ENCODE data around the gene CRLF1. TPM values are rescaled to one million over a fixed set of nuclear protein-coding genes. Genes with fewer than 3 reads are reported as not detected.

The CRLF1 gene
- total RNA-seq, 3 donors from 2014 or later (not counting 1 experiment from before 2014, with no cell fraction given), result not detected

GRCh38 chr19:18557411-18558201, 49.0 kb downstream of the CRLF1 start, which contains the start of gene KXD1:
TSS of gene KXD1 (plus strand) at chr19:18557870. CDS start at chr19:18562057, 4,187 bp downstream.
- Mint-ChIP-seq H3K9me3 (no peaks in the 10 kb centered on the region), H3K4me1 (peaks cover 8 to 21% of the 10 kb centered on the region in 2 donors), H3K4me3 (peak within 1 kb of the TSS; percentile 88), H3K27ac (peak within 1 kb of the TSS; percentile 83 to 91), H3K27me3 (ENCODE audit: low read depth in 2 of 2) (no peaks in the 10 kb centered on the region), H3K36me3 (no peaks in the 10 kb centered on the region)
- Histone ChIP-seq H3K36me3 (ENCODE audit: control insufficient read depth, insufficient read depth, low read length) (peaks cover 6% of the 10 kb centered on the region), H3K9me3 (ENCODE audit: control insufficient read depth, insufficient read depth, low read length) (no peaks in the 10 kb centered on the region), H3K4me3 (ENCODE audit: low read length) (peak within 1 kb of the TSS; percentile 94), H3K27me3 (ENCODE audit: control insufficient read depth, insufficient read depth, low read length) (no peaks in the 10 kb centered on the region), H3K4me1 (ENCODE audit: control insufficient read depth, insufficient read depth, low read length) (peaks cover 21% of the 10 kb centered on the region), H3K27ac (ENCODE audit: low read length) (peak within 1 kb of the TSS; percentile 98)
- intact Hi-C loops (cut with micrococcal nuclease), result loop anchor here (1.0 kb wide), 3 partner anchors 14 to 35 kb away; partner anchors contain the start of genes ELL, FKBP8 and UBA52
- DNase-seq (peak; percentile 95 to 100), ATAC-seq (peak; percentile 98 to 100 (median 98))
- no peak for TF ChIP-seq CTCF (IDR thresholded peaks at IDR 0.05)
- 2% methylated on average over 58 of the region's 58 CpGs for WGBS (ENCODE audit: insufficient coverage)

- no peak for TF ChIP-seq CTCF (IDR thresholded peaks at IDR 0.05)
- H3K9me3 ChIP-seq (ENCODE audit: control insufficient read depth, insufficient read depth, low read length), result no peaks in the 10 kb centered on the region
- H3K36me3 Mint-ChIP-seq, result no peaks in the 10 kb centered on the region
- no peaks in the 10 kb centered on the region for H3K4me1 Mint-ChIP-seq
- intact Hi-C loops (cut with micrococcal nuclease), result no loop called here
- H3K27ac Mint-ChIP-seq, result no peak overlapping the region
- DNase-seq, result no peak
- ATAC-seq, result no peak
- no peak overlapping the region for H3K4me3 Mint-ChIP-seq
- H3K4me1 ChIP-seq (ENCODE audit: control insufficient read depth, insufficient read depth, low read length), result no peaks in the 10 kb centered on the region
- no peaks in the 10 kb centered on the region for H3K27me3 Mint-ChIP-seq (ENCODE audit: low read depth in 2 of 2)
- H3K9me3 Mint-ChIP-seq, result no peaks in the 10 kb centered on the region
- no peaks in the 10 kb centered on the region for H3K36me3 ChIP-seq (ENCODE audit: control insufficient read depth, insufficient read depth, low read length)
- WGBS (ENCODE audit: insufficient coverage), result 83% methylated on average over 6 of the region's 6 CpGs
- H3K4me3 ChIP-seq (ENCODE audit: low read length), result no peak overlapping the region
- no peak overlapping the region for H3K27ac ChIP-seq (ENCODE audit: low read length)
- no peaks in the 10 kb centered on the region for H3K27me3 ChIP-seq (ENCODE audit: control insufficient read depth, insufficient read depth, low read length)
Measured at GRCh38 chr19:18551631-18552030, 55.0 kb downstream of the CRLF1 start.

GRCh38 chr19:18543814-18544475, 62.7 kb downstream of the CRLF1 start:
- Mint-ChIP-seq H3K36me3 (no peaks in the 10 kb centered on the region), H3K4me1 (peaks cover 14 to 21% of the 10 kb centered on the region in 2 donors), H3K4me3 (peak overlapping the region; percentile 91), H3K27ac (peak overlapping the region; percentile 84 to 95), H3K27me3 (ENCODE audit: low read depth in 2 of 2) (no peaks in the 10 kb centered on the region), H3K9me3 (no peaks in the 10 kb centered on the region)
- H3K4me3 ChIP-seq (ENCODE audit: low read length), result peak overlapping the region; percentile 67
- no peaks in the 10 kb centered on the region for H3K27me3 ChIP-seq (ENCODE audit: control insufficient read depth, insufficient read depth, low read length)
- 5% methylated on average over 11 of the region's 12 CpGs for WGBS (ENCODE audit: insufficient coverage)
- intact Hi-C loops (cut with micrococcal nuclease), result loop anchor here (1.0 kb wide), 1 partner anchor 13 kb away; the partner anchor contains the start of gene KXD1
- H3K36me3 ChIP-seq (ENCODE audit: control insufficient read depth, insufficient read depth, low read length), result peaks cover 15% of the 10 kb centered on the region
- DNase-seq (peak; percentile 49 to 91), ATAC-seq (peak; percentile 68 to 86 (median 69))
- peak overlapping the region; percentile 92 for H3K27ac ChIP-seq (ENCODE audit: low read length)
- TF ChIP-seq CTCF (IDR thresholded peaks at IDR 0.05), result no peak
- H3K9me3 ChIP-seq (ENCODE audit: control insufficient read depth, insufficient read depth, low read length), result no peaks in the 10 kb centered on the region
- peaks cover 22% of the 10 kb centered on the region for H3K4me1 ChIP-seq (ENCODE audit: control insufficient read depth, insufficient read depth, low read length)

Other genes with a start within 250 kb of the CRLF1 start
- gene GDF15, start 220.6 kb downstream of the CRLF1 start, total RNA-seq, result 1 to 10 TPM in 1 of 3 donors, under 1 TPM in 1, not detected in 1; 0.85 to 1.5 TPM
- 10 to 100 TPM in 2 of 3 donors, 1 to 10 TPM in 1; 3.9 to 28.2 (median 12.0) TPM for gene LRRC25, start 209.2 kb downstream of the CRLF1 start, total RNA-seq
- 100 to 1,000 TPM; 137 to 169 (median 158) TPM for gene SSBP4, start 187.4 kb downstream of the CRLF1 start, total RNA-seq
- gene ISYNA1, start 168.7 kb downstream of the CRLF1 start, total RNA-seq, result 10 to 100 TPM; 39.7 to 53.6 (median 40.1) TPM
- 10 to 100 TPM; 61.1 to 64.3 (median 63.8) TPM for gene ELL, start 84.7 kb downstream of the CRLF1 start, total RNA-seq
- gene FKBP8, start 63.2 kb downstream of the CRLF1 start, total RNA-seq, result 100 to 1,000 TPM; 149 to 179 (median 162) TPM
- gene KXD1, start 48.9 kb downstream of the CRLF1 start, total RNA-seq, result 10 to 100 TPM; 83.2 to 88.8 (median 86.9) TPM
- 1,000 to 10,000 TPM; 1,016 to 1,271 (median 1,271) TPM for gene UBA52, start 34.9 kb downstream of the CRLF1 start, total RNA-seq
- 10 to 100 TPM; 80.6 to 86.9 (median 85.3) TPM for gene REX1BD, start 18.0 kb downstream of the CRLF1 start, total RNA-seq
- not detected for gene TMEM59L, start 6.1 kb upstream of the CRLF1 start, total RNA-seq
- 10 to 100 TPM in 1 of 3 donors, 1 to 10 TPM in 2; 8.0 to 11.5 (median 9.6) TPM for gene KLHL26, start 30.2 kb upstream of the CRLF1 start, total RNA-seq
- 10 to 100 TPM; 14.1 to 17.0 (median 14.3) TPM for gene CRTC1, start 76.9 kb upstream of the CRLF1 start, total RNA-seq
- not detected for gene COMP, start 184.5 kb upstream of the CRLF1 start, total RNA-seq
- gene UPF1, start 225.2 kb upstream of the CRLF1 start, total RNA-seq, result 100 to 1,000 TPM; 123 to 140 (median 138) TPM

Measured in natural killer cell (primary cell).